Hindlimb muscle (tissue), 1 donor: ENCODE measurements around the gene CPED1. TPM values are rescaled to one million over a fixed set of nuclear protein-coding genes. Genes with fewer than 3 reads are reported as not detected.
"Not testable (repeated sequence)": the region's sequence is repeated elsewhere in the genome, so short reads cannot be mapped to it uniquely, and the experiment has no call there.

Experiments used
- DNase-seq: peaks from one replicate; pipeline ENCODE4 v3.0.0-alpha.2; 2013
- polyA plus RNA-seq: library from polyadenylated mRNA; unstranded; fragments of 120-200 nt; gene quantifications from one replicate; pipeline ENCODE4 v1.2.1, GENCODE V29; 2013; ENCODE audit not compliant: insufficient read length

The CPED1 gene
- polyA plus RNA-seq, 1 donor: 8.2 TPM

DNA sequence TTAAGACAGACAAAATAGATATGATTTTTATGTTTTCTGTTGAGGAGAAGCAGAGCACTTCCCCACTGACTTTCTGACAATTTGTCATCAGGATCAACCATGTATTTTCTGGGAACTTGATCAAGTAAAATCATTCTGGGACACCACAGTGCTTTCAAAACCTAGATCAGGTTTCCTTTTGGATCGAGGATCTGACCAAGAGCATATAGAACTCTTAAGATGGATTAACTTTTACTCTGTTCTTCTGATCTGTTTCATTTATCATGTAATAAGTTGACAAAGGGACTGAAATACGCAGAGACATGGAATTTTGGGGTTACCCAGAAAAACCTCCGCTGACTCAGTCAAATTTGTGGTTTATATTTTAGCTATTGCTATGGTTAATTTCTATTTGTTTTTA lies 204.3 kb downstream of the CPED1 start:
- no peak for DNase-seq

GRCh38 chr7:121195010-121195409 lies 206.5 kb downstream of the CPED1 start:
- no peak for DNase-seq

GRCh38 chr7:121195874-121196273 lies 207.4 kb downstream of the CPED1 start:
- no peak for DNase-seq

GRCh38 chr7:121196286-121196685 lies 207.8 kb downstream of the CPED1 start:
- no peak for DNase-seq

GRCh38 chr7:121197455-121197854 lies 208.9 kb downstream of the CPED1 start:
- DNase-seq: no peak

DNA sequence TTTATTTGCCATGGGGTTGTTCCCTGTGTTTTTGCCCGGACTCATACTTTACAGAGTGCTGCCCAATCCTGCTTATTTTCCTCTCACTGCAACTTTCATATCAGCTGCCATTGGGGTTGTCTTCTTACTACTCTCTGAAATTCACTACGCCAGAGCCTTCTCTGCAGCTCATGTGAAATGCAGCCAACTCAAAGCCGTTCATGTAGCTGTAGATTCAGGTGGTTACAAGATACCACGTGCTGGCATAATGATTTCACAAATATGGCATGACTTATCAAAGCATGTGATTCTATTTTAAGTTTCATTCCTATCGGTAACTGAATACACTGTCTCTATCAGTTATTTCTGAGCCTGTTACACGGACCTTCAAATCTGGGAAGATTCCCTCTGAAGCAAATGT lies 210.0 kb downstream of the CPED1 start:
- DNase-seq: no peak

DNA sequence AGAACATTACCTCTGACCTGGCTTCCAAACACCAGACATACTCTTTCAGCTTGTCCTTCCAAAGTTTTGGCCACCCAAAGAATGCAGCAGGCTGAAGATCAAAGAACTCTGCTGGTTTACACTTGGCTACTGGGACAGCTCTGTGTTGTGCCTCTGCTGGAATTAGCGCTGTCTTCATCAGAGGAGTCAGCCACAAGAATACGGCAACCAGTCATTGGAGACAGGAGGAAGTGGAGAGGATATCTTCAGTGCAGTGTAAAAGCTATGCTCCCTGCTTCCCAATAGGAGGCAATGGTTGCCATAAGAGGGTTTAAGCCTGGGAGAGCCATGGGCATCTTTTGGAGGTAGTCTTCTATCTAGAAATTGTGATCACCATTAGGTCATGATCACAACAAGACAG lies 213.6 kb downstream of the CPED1 start:
- DNase-seq: no peak

GRCh38 chr7:121202834-121203233 lies 214.3 kb downstream of the CPED1 start:
- no peak for DNase-seq

GRCh38 chr7:121204537-121204936 lies 216.0 kb downstream of the CPED1 start:
- peak; percentile 11 for DNase-seq

DNA sequence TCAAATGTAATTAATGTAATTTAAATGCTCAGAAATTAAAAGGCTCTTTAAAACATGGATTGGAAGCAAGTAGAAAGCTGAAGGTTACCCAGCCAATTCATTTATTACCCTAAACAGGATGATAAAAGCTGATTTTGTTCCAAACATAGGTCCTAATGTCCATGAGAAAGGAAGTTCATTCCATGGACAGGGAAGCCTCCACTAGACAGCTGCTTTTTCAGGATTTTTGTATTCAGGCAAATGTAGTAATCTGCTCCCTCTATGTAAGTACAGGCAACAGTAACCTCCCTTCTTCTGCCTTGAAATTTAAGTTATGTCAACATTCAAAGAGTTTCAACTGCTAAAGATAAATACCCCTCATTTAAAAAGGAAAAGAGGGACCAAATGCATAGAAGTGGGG lies 217.3 kb downstream of the CPED1 start:
- no peak for DNase-seq

GRCh38 chr7:121211253-121211652 lies 222.7 kb downstream of the CPED1 start:
- no peak for DNase-seq

DNA sequence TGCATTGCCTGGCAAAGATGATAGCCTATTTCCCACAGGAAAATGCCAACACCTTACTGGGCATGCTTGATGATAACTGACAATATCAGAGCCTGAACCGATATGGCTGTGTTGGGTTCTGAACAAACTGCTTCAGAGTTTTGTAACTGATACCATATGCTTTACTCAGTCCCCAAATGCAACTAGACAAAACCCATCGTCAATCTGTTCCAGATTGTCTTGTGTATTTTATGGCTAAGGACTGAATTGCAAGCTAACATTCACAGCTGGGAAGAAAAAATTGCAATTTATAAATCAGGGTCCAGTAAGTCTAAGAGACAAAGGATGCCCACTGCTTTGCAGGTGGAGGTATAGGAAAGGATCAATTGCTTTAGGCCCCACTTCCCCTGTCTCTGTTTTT lies 223.5 kb downstream of the CPED1 start:
- DNase-seq: no peak

- DNase-seq: no peak
Observed at GRCh38 chr7:121214657-121215056, 226.1 kb downstream of the CPED1 start.

- no peak for DNase-seq
Observed at GRCh38 chr7:121219026-121219425, 230.5 kb downstream of the CPED1 start.

DNA sequence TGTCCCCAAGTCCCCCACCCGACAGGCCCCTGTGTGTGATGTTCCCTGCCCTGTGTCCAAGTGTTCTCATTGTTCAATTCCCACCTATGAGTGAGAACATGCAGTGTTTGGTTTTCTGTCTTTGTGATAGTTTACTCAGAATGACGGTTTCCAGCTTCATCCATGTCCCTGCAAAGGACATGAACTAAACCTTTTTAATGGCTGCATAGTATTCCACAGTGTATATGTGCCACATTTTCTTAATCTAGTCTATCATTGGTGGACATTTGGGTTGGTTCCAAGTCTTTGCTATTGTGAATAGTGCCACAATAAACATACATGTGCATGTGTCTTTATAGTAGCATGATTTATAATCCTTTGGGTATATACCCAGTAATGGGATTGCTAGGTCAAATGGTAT lies 232.6 kb downstream of the CPED1 start:
- DNase-seq: not testable (repeated sequence)

DNA sequence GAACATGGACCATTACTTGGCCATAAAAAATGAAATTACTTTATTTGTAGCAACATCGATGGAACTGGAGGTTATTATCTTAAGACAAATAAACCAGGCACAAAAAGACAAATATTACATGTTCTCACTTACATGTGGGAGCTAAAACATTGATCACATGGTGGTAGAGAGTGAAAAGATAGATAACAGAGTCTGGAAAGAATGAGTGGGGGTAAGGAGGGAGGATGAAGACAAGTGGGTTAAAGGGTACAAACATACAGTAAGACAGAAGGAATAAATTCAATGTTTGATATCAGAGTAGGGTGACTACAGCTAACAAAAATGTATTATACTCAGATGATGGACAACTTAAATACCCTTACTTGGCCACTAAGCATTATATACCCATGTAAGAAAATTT lies 240.3 kb downstream of the CPED1 start:
- no peak for DNase-seq

- DNase-seq: no peak
Observed at GRCh38 chr7:121235201-121235600, 246.7 kb downstream of the CPED1 start.

DNA sequence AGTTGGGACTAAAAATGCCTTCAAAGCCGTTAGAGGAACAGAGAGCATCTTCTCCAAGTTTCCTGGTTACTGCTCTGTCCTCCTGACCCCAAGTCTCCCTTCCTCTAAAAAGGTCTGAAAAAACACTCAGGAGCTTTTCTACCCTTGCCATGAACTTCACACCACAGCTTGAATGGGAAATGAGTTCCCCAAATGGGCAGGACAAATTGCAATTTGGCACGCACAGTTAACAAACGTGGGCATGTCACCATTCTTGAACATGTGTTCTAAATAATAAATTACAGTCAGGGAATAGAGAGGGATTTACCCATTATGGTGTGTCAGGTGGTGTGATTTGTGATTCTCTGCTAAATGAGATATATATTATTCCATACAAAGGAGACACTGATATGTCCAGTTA lies 249.1 kb downstream of the CPED1 start:
- peak; percentile 8 for DNase-seq

- peak; percentile 25 for DNase-seq
Observed at GRCh38 chr7:121244120-121244870, 255.8 kb downstream of the CPED1 start.

GRCh38 chr7:121251367-121251766 lies 262.9 kb downstream of the CPED1 start:
- not testable (repeated sequence) for DNase-seq

GRCh38 chr7:121252523-121253235 lies 264.2 kb downstream of the CPED1 start:
- not testable (repeated sequence) for DNase-seq

GRCh38 chr7:121259826-121260225 lies 271.3 kb downstream of the CPED1 start:
- DNase-seq: no peak

- DNase-seq: no peak
Observed at GRCh38 chr7:121261207-121261884, 272.8 kb downstream of the CPED1 start.

- DNase-seq: no peak
Observed at GRCh38 chr7:121262221-121262620, 273.7 kb downstream of the CPED1 start.
